MM.1S (cell line): Measurements from ENCODE around the gene HEPACAM.

Experiments used
- DNase-seq: peaks from one replicate; pipeline ENCODE4 v3.0.0-alpha.2; 2015
- H2AFZ ChIP-seq: fragments of 300-600 bp; sonication (generic); 2 replicates; pipeline ENCODE4 v1.6.0; 2016; ENCODE audit warnings: antibody characterized with exemption, low read length
- H3F3A ChIP-seq: fragments of 300-600 bp; sonication (generic); 2 replicates; pipeline ENCODE4 v1.6.1; 2016; ENCODE audit warnings: mild to moderate bottlenecking, antibody characterized with exemption, low read length, moderate library complexity, mixed read lengths; ENCODE audit not compliant: insufficient read depth
- H3K27ac ChIP-seq: fragments of 300-600 bp; sonication (generic); 2 replicates; pipeline ENCODE4 v1.5.1; 2016; ENCODE audit warnings: mild to moderate bottlenecking, low read length
- H3K27me3 ChIP-seq: fragments of 300-600 bp; sonication (generic); replicated peaks from 2 replicates; pipeline ENCODE4 v1.6.0; 2016; ENCODE audit warnings: low read length; ENCODE audit not compliant: insufficient read depth
- H3K36me3 ChIP-seq: fragments of 300-600 bp; sonication (generic); replicated peaks from 2 replicates; pipeline ENCODE4 v1.6.1; 2016; ENCODE audit warnings: mild to moderate bottlenecking, low read length, mixed read lengths; ENCODE audit not compliant: insufficient read depth
- H3K4me1 ChIP-seq: fragments of 300-600 bp; sonication (generic); 2 replicates; pipeline ENCODE4 v1.6.1; 2016; ENCODE audit warnings: low read length, mixed read lengths
- H3K4me2 ChIP-seq: fragments of 300-600 bp; sonication (generic); 2 replicates; pipeline ENCODE4 v1.6.0; 2016; ENCODE audit warnings: low read depth, low read length
- H3K4me3 ChIP-seq: fragments of 300-600 bp; sonication (generic); 2 replicates; pipeline ENCODE4 v1.5.1; 2016; ENCODE audit warnings: low read length, mixed read lengths
- H3K79me2 ChIP-seq: fragments of 300-600 bp; sonication (generic); 2 replicates; pipeline ENCODE4 v1.6.1; 2016; ENCODE audit warnings: mixed run types, low read length, mixed read lengths
- H3K9ac ChIP-seq: fragments of 300-600 bp; sonication (generic); 2 replicates; pipeline ENCODE4 v1.6.1; 2016; ENCODE audit warnings: low read length, mixed read lengths
- H3K9me2 ChIP-seq: fragments of 300-600 bp; sonication (generic); replicated peaks from 2 replicates; pipeline ENCODE4 v1.6.1; 2016; ENCODE audit warnings: mild to moderate bottlenecking, low read length, mixed read lengths; ENCODE audit not compliant: insufficient read depth
- H3K9me3 ChIP-seq: fragments of 300-600 bp; sonication (generic); replicated peaks from 2 replicates; pipeline ENCODE4 v1.6.1; 2016; ENCODE audit warnings: mild to moderate bottlenecking, low read length, mixed read lengths; ENCODE audit not compliant: insufficient read depth
- H4K20me1 ChIP-seq: fragments of 300-600 bp; sonication (generic); 2 replicates; pipeline ENCODE4 v1.6.1; 2016; ENCODE audit warnings: mild to moderate bottlenecking, low read length, moderate library complexity, mixed read lengths; ENCODE audit not compliant: insufficient read depth
- EZH2 ChIP-seq: fragments of 300-600 bp; sonication (generic); optimal IDR thresholded peaks from 2 replicates; pipeline ENCODE3; 2017; ENCODE audit warnings: low read depth, mild to moderate bottlenecking, antibody characterized with exemption, low read length, mixed read lengths
- EZH2phosphoT487 ChIP-seq: fragments of 300-600 bp; sonication (generic); IDR thresholded peaks from 2 replicates; pipeline ENCODE4 v1.6.1; 2018; ENCODE audit warnings: antibody characterized with exemption, low read length
- TF ChIP-seq, protein P1 (sequence below): fragments of 300-600 bp; sonication (generic); IDR thresholded peaks from 2 replicates; pipeline ENCODE4 v1.5.1; 2016; ENCODE audit warnings: antibody characterized with exemption, low read length, mixed read lengths

HEPACAM gene

DNA sequence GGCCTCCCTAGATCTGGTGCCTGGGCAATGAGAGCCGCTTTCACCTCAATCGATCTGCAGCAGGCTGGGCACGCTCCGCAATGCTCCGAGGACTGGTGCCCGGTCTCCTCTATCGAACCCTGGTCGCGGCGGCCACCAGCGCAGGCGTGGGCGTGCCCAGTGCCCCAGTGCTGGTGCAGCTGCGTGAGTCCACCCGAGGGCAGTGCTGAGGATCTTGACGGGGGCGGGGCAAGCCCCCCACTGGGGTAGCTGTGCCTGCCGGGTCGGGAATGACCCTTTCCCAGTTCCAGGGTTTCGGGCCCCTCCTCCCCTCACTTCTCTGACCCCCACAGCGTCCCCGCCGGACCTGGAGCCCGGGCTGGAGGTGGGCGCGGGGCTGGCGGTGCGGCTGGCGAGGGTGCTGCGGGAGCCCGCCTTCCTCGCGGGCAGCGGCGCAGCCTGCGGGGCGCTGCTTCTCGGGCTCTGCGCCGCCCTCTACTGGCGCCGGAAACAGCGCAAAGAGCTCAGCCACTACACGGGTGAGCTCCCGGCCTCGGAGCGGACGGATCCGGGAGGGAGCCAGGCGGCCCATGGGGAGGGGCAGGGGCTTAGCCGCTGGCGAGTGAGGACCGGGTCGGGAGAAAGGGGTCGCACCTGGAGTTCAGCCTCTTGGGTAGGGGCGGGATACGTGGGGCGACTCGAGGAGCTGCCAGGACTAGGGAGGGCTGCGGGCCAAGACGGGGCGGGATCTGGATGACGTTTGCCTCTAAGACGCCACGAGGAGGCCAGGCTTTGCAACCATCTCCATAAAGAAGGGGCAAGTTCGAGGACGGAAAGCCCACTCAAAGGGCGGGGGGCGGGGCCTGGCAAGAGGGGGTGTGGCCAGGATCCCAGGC lies 59.7 kb downstream of the HEPACAM start:
- no peaks in the 10 kb centered on the region for H3K9me3 ChIP-seq
- H3K27me3 ChIP-seq, result peaks cover 33% of the 10 kb centered on the region
- no peaks in the 10 kb centered on the region for H3K9me2 ChIP-seq
- H3K27ac ChIP-seq, result no peak overlapping the region
- no peaks in the 10 kb centered on the region for H3K36me3 ChIP-seq
- H3K9ac ChIP-seq, result peak overlapping the region; percentile 59; the same call in 1 of the 2 replicates
- H3K4me1 ChIP-seq, result no peaks in the 10 kb centered on the region
- H3K79me2 ChIP-seq, result no peaks in the 10 kb centered on the region
- H3K4me2 ChIP-seq, result peak overlapping the region; percentile 78
- no peaks in the 10 kb centered on the region for H4K20me1 ChIP-seq
- DNase-seq, result peak; percentile 81
- peak overlapping the region; percentile 77 for H2AFZ ChIP-seq
- no peak for TF ChIP-seq EZH2phosphoT487
- TF ChIP-seq, protein P1, sequence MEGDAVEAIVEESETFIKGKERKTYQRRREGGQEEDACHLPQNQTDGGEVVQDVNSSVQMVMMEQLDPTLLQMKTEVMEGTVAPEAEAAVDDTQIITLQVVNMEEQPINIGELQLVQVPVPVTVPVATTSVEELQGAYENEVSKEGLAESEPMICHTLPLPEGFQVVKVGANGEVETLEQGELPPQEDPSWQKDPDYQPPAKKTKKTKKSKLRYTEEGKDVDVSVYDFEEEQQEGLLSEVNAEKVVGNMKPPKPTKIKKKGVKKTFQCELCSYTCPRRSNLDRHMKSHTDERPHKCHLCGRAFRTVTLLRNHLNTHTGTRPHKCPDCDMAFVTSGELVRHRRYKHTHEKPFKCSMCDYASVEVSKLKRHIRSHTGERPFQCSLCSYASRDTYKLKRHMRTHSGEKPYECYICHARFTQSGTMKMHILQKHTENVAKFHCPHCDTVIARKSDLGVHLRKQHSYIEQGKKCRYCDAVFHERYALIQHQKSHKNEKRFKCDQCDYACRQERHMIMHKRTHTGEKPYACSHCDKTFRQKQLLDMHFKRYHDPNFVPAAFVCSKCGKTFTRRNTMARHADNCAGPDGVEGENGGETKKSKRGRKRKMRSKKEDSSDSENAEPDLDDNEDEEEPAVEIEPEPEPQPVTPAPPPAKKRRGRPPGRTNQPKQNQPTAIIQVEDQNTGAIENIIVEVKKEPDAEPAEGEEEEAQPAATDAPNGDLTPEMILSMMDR, result peak; percentile 79
- no peak for TF ChIP-seq EZH2
- no peaks in the 10 kb centered on the region for H3F3A ChIP-seq
- peak overlapping the region; percentile 73 for H3K4me3 ChIP-seq

DNA sequence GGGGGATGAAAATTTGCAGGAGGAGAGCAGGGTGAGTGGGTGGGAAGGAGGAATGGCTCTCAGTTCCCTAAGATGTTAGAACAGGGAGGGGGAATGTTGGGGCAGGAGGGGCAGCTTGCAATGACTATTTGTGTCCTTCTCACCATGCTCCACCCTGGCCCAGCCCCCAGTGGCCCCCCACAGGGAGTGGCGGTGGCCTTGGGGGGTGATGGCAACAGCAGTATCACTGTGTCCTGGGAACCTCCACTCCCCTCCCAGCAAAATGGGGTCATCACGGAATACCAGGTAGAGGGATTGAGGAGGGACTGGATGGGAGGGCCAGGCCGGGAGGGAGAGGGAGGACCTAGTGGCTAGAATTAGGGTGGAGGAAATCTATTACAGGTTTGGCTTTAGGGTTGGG lies 60.4 kb downstream of the HEPACAM start:
- Histone ChIP-seq H3F3A (no peaks in the 10 kb centered on the region), H3K4me2 (peak overlapping the region; percentile 78; the same call in 1 of the 2 replicates), H3K9me2 (no peaks in the 10 kb centered on the region), H3K36me3 (no peaks in the 10 kb centered on the region), H3K79me2 (no peaks in the 10 kb centered on the region), H3K27ac (no peak overlapping the region), H3K4me3 (no peak overlapping the region), H3K9ac (no peak overlapping the region), H4K20me1 (no peaks in the 10 kb centered on the region), H3K9me3 (no peaks in the 10 kb centered on the region), H2AFZ (no peak overlapping the region), H3K4me1 (no peaks in the 10 kb centered on the region), H3K27me3 (peaks cover 41% of the 10 kb centered on the region)
- no peak for DNase-seq
- TF ChIP-seq EZH2 (no peak), EZH2phosphoT487 (no peak)
- TF ChIP-seq, protein P1, result no peak

DNA sequence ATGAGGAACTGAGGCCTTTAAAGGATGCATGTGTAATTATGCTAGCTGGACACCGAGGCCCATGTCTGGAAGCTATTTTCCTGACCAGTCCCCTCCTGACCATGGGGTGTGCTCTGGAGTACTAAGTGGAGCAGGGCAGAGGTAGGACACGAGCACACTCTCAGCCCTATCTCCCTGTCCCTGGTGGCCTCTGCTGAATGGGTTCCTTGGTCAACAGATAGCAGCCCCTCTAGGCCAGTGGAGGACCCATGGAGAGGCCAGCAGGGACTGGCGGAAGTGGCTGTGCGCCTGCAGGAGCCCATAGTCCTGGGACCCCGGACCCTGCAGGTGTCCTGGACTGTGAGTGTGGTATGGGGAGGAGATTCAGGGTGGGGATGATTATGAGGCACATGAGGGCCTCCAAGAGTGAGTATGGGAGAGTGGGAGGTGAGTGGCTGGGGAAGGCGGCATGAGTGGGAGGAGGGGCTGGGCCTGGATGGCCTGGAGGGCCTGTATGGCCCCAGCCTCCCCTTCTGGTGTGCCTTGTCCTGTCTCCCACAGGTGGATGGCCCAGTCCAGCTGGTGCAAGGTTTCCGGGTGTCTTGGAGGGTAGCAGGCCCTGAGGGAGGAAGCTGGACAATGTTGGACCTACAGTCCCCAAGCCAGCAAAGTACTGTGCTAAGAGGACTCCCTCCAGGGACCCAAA lies 61.1 kb downstream of the HEPACAM start:
- H3F3A ChIP-seq, result no peaks in the 10 kb centered on the region
- H3K79me2 ChIP-seq, result no peaks in the 10 kb centered on the region
- H3K9me2 ChIP-seq, result no peaks in the 10 kb centered on the region
- no peak for DNase-seq
- H3K4me3 ChIP-seq, result no peak overlapping the region
- no peak overlapping the region for H3K27ac ChIP-seq
- H3K9ac ChIP-seq, result no peak overlapping the region
- H3K9me3 ChIP-seq, result no peaks in the 10 kb centered on the region
- no peaks in the 10 kb centered on the region for H4K20me1 ChIP-seq
- no peak overlapping the region for H2AFZ ChIP-seq
- H3K27me3 ChIP-seq, result peaks cover 48% of the 10 kb centered on the region
- no peaks in the 10 kb centered on the region for H3K4me1 ChIP-seq
- TF ChIP-seq, protein P1, result no peak
- TF ChIP-seq EZH2phosphoT487 (no peak), EZH2 (no peak)
- no peaks in the 10 kb centered on the region for H3K36me3 ChIP-seq
- no peak overlapping the region for H3K4me2 ChIP-seq
